HG03460 (cell line): ENCODE results near the gene SLFN14.
"Not testable (repeated sequence)": the region's sequence is repeated elsewhere in the genome, so short reads cannot be mapped to it uniquely, and the experiment has no call there.

Experiments
- ATAC-seq: cut with Tn5 transposase; IDR thresholded peaks from one replicate; pipeline ENCODE4 v1.9.1; 2021; ENCODE audit not compliant: unreplicated experiment

SLFN14 gene

DNA sequence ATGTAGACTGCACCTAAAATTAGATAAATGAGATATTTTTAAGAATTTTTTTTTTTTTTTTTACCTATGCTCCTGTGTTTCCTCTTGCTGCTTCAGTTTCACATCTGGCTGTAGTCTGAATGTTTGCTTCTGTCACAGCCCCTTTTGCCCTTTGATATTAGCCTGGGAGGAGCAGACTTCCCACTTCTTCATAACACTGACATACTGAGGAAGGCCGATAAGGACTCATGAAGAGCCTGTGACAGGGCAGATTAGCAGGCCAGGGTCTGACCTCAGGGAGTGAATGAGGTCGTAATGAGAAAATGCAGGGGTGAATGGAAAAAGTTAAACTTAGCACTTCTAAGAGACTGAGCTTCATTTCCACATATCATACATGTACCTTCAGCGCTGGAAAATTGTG is at the start of gene SLFN14:
Gene SLFN14, minus strand, starts transcription at position 117 of the 400 bp plus-strand sequence. CDS start 2,757 bp downstream, outside the sequence.
- no peak for ATAC-seq

DNA sequence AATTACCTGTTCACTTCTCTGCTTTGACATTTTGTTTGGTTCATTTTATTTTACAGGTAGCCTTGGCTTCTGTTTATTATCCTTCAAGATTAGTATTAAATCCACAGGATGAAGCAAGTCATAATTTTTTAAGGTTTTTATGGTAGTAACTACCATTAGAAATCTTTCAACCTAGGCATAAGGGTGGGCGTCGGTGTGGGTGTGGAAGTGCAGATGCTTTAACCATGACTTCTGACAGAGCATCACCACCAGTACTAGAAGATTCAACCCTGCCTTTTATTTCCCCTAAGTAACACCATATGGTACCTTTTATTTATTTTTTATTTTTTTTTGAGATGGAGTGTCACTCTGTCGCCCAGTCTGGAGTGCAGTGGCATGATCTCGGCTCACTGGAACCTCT is 49.2 kb upstream of the SLFN14 start:
- no peak for ATAC-seq

DNA sequence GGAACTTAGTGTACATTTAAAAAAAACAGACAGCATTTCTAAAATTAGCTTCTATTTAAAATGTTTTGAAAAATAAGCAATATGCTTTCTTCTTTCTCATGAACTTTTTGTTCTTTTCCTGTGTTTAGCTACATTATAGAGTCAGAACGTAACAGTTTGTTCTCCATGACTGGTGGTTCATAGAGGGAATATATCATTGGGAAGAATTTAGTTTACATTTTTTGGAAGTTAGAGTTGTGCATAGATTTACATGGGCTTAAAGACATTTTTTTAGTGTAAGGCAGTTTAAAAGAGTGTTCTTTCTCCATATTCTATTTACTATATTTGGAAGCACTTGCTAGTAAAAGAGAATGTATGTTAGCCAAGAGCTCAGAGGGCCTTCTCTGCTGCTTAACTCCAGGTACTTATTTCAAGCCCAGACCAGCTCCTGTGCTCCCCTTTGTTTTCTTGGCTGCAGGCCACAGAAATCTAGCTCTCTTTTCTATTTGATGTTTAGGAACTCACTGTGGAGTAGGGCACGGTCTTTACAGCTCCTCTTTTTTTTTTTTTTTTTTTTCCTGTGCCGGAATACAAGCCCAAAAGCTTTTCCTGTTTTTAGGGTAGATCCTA is 46.7 kb upstream of the SLFN14 start:
- ATAC-seq: no peak

DNA sequence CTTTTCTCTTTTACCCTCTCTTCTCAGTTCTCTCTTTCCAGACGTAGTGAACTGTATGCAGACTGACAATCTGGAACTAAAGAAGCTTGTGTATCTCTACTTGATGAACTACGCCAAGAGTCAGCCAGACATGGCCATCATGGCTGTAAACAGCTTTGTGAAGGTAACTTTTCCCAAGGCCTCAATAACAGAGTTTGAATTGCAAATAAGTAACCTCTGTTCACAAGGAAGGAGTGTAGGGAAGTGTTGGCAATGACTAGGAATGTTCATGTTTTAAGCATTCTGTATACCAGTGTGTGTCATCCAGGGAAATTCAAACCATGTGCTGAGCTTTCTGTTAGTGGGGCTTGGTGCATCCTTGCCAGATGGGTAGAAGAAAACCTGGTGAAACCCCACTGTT is 45.1 kb upstream of the SLFN14 start:
- no peak for ATAC-seq

DNA sequence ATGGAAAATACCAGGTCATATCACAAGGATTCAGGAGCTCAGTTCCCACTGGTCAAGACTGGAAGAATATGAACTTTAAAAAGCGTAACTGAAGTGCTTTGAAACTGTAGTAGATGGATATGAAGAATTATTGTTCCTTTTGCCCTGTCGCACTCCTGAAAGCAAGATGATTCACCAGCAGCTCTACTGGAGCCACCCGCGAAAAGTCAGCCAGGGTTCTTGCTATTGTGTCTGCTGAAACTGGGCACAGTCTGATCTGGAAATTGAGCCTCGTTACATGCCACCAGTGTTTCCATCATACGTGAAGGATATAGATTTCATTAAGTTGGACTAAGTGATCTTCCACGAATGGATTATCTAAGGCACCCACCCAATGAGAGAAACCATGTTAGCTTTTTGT is 43.1 kb upstream of the SLFN14 start:
- no peak for ATAC-seq

DNA sequence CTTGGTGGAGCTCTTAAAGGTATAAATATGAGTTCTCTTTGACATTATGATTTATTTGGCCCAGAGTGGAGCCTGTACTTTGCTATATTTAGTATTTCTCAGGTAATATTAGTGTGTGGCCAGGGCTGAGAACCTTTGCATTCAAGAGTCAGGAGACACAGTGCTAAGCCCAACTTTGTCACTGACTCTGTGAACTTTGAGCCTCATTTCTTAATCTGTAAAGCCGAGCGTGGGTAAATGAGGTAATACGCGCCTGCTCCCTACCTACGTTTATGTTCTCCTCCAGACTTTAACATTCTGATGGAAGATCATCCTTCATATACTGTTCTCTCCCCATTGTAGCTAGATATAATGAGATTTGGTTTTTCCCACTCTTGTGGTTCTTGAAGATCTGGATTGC is 37.0 kb upstream of the SLFN14 start:
- ATAC-seq: no peak

DNA sequence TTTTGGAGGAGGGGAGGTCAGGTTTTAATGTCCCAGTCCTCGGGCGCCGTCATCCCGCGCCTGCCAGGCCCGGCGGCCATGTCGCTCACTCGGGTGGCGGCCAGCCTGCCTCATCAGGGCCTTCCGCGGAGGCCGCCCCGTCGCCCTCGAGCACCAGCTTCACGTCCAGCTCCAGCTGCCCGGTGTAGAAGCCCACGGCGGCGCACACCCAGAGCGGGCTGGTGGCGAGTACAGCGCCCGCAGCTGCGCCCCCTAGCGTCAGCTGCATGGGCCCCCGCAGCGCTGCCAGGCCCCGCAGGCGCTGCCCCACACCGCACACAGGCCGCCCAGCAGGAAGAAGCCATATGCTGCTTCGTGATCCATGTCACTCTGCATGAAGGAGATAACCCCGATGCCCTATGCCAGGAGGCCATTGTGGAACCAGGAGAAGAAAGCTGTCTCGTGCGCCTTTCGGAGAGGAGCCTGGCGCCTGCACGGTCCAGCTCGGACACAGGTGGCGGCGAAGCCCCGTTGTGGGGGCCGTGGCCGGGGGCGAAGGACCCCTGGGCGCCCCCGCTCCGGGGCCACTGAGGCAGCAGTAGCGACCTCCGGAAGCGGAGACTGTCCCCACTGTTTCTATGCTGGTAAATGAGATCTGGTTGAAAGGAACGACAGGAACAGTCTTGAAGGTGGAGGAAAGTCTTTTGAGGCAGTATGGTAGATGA is 36.1 kb upstream of the SLFN14 start:
- no peak for ATAC-seq

DNA sequence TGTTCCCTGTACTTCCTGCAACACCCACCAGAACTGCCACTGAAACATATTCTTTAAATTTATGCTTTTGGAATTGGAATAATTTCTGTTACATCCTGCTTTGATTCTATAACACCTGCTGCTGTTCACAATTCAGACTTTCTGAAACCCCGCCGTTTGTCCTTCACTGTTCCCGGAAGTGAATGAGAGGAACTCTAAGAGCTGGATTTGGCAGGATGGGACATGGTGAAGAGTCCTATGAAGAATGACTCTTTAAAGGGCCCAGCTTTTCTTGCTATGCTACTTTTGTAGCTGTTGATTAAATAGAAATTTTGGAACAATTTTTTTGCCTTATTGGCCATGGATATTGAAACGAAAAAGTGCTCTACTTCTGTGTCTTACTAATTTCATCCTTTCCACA is 35.5 kb upstream of the SLFN14 start:
- ATAC-seq: no peak

DNA sequence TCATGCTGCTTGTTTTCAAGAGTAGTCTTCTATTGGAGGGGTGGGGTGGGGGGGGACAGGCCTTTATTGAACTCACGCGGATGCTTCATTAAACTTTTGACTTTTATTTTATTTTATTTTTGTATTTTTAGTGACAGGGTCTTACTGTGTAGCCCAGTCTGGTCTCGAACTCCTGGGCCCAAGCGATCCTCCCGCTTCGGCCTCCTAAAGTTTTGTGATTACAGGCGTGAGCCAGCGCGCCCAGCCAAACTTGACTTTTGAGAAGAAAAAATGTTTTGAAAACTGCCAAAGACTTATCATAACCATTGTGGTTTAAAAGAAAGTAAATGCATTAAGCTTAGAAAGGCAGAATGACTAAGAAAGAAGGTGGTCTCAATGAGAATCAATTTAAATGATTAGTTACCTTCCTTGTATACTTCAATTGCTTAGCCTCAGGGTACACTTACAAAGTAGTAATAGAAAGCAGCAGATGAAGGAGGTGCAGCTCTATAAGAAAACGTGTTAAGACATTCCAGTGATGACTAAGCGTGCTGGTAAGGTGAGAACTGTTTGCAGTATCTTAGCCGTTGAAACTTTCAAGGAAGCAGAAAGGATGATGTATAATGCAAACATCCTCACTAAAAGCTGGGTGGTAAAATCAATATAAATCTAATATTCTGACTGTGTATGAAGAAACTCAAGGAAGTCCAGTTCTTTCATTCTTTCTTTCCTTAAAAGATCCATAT is 27.7 kb upstream of the SLFN14 start:
- no peak for ATAC-seq

DNA sequence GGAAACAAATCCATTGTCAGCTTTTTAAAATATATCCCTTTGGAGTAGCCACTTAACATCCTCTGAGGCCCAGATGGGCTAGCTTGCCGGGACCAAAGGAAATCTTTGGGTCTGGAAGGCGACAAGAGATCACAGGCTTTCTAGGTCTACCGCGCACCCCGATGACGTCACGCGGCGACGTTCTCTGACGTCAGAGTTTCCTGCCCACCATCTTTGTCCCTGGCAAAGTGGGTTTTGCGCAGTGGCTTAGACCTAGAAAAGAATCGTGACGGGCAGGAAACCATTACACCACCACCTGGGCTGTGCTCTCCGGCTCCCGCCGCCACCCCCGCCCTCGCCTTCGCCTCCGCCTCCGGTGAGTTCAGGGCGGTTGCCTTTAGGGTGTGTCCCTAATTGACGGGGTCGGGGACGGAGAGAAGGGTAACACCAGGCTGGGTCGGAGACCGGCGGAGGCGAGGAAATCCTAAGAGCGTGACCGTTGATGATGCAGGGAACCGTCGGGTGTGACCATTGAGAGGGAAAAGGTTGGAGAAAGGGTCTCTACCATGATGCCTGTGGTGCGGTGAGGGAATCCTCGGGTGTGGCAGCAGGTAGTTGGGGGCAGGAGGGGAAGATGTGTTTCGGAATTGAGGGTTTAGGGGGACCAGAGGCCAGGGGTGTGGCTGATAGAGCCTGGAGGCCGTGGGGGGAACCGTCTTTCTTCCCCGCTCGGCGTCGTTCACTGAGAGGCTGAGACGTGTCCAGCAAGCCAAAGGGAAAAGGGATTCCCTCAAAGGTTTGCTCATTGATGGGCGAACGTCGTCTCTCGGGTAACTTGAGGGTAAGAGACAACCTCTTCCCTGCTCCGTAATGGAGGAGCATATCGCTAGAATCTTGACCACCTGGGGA is 26.7 kb upstream of the SLFN14 start, which contains the start of gene AP2B1:
Gene AP2B1, plus strand, starts transcription at position 249 of the 888 bp plus-strand sequence. CDS start 6,709 bp downstream, outside the sequence.
- ATAC-seq: peak; percentile 82

DNA sequence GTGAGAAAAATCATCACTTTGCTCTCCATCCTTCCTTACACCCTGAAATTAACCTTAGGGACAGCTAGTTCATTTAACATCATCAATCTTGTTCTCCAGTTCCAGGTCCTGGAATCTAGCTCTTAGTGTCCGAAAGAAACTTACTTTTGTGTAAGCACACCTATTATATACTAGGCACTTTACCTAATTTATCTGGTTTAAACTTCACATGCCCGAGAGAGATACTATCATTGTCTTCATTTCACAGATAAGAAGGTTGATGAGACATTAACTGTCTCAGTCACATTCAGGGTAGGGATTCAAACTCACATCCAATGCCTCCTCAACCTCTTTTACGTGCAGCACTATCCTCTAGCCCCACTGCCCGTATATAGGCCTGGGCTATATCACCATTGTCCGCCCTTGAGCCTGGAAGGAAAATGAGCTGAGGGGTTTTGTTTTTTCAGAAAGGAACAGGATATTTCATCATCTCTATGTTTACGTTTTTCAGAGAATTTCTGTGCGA is 26.0 kb upstream of the SLFN14 start:
- no peak for ATAC-seq

DNA sequence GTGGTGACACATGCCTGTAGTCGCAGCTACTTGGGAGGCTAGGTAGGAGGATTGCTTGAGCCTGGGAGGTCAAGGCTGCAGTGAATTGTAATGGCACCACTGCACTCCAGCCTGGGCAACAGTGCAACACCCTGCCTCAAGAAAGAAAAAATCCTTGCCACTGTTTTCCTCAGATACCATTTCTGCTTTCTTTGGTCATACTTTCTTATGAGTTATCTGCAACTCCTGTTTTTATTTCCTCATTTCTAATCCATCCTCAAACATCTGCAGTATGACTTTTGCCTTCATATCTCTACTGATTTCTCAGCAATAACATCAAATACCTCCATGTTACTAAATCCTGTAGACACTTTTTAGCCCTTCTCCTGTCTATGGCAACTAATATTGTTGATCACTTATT is 23.4 kb upstream of the SLFN14 start:
- no peak for ATAC-seq

DNA sequence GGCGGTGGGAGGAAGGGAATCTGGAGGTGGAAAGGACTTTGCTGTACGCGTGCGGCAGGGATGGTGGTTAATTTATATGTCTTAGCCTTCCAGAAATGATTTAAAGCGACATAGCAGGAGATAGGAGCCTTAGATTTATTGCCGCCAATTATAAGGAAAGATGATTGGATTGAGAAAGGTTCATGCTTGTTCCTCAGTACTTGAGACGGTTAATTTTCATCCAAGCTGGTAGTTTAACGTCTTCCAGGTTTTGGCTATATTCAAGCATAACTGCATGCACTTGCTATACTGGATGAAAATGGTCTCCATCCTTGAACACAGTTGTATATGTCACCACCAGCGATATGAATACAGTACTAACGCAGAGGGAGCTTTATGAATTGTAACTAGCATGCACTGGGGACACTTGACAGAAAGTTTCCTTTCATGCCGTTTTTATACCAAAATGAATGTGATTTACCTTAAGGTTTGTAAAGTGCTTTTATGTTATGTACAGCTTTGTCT is 18.4 kb upstream of the SLFN14 start:
- no peak for ATAC-seq

DNA sequence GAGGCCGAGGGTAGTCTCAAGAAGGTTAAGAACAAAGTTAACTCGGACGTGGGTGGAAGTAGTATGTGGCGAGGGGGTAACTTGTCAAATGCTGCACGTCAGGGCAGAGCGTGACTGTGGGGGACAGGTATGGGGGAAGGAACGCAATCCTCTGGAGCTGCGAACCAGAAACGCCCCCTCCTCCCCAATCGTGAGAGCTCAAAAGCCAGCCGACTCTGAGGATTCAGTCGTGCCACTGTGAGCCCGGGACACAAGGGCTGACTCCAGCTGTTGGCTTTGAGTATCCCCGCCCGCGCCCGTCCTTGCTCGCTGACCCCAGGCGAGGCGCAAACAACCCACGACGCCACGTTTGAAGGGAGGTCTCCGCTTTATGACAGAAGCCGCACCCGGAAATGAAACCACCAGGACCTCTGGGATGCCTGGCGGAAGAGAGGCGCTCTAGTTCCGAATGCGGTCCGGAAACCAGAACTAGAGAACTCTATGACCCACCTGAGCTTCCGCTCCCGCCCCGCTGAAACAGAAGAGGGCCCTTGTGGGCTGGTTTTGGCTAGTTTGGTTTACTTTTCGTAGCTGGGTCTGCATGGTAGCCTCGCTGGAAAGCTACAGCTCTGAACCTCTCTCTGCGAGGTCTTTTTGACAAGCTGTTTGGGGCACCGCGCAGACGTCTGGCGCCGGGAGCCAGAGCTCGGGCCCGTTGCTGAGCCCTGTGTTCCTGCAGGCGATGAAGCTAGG is 17.7 kb upstream of the SLFN14 start, which contains the start of gene PEX12:
Gene PEX12, minus strand, starts transcription at position 375 of the 732 bp plus-strand sequence. CDS start 550 bp downstream, outside the sequence.
- ATAC-seq: peak; percentile 84

DNA sequence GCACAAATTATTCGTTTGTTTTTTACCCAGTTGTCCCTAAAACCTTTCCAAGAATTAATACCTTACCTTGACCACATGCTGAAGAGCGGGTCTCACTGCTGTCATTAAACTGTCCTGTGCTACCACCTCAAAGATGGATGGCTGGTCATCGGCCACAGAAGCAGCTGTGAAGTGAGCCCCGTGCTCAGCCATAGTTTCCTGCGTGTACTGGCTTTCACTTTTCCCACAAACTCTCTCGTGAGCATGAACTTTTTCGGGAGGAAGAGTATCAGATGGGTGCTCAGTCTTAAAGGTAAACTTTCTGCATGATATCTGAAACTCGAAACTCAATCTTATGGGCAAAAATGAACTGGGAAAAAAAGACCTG is 17.2 kb upstream of the SLFN14 start:
- ATAC-seq: no peak

DNA sequence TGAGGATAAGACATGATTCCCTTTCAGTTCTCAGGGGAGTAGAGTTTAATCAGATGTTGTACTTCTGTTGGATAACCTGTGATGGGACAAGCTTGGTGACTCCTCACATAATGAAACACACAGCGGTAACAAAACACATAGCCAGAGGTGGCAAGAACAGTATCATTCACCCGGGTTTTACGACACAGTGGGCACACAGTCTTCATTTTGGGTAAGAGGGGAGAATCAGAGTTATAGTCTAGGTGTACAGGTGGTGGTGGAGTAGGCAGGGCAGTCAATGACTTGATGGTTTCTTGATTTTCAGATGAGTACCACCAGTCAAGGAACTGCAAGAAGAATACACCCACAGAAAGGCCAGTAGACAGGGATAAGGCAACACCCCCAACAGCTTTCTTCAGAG is 15.1 kb upstream of the SLFN14 start:
- ATAC-seq: no peak

DNA sequence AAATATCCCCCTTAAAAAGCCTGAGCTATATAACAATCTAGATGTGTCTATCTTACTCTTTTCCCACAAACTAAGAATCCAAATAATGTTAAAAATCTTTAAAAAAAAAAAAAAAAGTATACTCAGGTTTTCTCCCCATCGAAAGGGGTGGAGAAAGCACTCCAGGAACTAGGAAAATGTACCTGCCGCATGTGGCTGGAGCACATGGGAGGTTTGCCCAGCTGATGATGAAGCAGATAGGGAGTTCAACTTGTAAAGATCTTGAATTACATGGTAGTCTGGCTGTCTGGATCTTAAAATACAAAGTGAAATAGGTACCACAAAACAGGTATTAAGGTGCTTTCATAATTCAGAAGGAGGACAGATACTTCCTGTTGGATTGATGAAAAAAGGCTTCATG is 8.8 kb upstream of the SLFN14 start:
- no peak for ATAC-seq

DNA sequence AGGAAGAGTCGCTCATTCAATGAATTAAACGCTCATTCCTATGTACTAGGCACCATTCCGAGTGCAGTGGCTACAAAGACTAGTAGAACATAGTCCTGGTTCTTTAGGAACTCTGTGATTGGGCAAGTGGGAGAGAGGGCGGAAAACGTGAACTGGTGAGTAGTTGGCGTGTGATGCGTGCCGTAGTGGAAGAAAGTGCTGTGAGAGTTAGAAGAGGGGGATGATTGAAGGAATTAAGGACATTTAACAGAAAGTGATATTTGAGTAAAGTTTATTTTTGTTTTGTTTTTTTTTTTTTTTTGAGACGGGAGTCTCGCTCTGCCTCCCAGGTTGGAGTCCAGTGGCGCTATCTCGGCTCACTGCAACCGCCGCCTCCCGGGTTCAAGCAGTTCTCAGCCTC is 7.9 kb upstream of the SLFN14 start:
- no peak for ATAC-seq

DNA sequence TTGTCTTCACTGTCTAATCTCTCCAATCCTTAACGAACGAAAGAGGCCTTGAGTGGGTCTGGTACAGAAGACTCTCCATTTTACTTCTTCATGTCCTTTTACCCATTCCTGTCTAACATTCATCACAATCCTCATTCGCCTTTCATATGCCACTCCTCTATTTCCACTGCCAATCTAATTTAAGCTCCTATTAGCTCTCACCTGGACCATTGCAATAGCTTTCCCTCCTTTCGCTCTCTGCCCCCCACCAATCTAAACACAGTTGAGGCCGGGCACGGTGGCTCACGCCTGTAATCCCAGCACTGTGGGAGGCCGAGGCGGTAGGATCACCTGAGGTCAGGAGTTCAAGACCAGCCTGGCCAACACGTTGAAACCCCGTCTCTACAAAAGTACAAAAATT is 6.3 kb upstream of the SLFN14 start:
- ATAC-seq: no peak

DNA sequence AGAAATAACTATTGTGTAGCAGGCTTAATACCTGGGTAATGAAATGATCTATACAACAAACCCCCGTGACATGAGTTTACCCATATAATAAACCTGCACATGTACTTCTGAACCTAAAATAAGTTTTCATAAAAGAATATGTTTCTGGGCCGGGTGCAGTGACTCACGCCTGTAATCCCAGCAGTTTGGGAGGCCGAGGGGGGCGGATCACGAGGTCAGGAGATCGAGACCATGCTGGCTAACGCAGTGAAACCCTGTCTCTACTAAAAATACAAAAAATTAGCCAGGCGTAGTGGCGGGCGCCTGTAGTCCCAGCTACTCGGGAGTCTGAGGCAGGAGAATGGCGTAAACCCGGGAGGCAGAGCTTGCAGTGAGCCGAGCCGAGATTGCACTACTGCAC is 2.6 kb upstream of the SLFN14 start:
- not testable (repeated sequence) for ATAC-seq
